K562 (cell line): ENCODE measurements around the gene RXRA. TPM values are rescaled to one million over a fixed set of nuclear protein-coding genes. Genes with fewer than 3 reads are reported as not detected.

Experiments used
- ATAC-seq: fragments of 200-7000 bp; cut with Tn5 transposase; 3 replicates; pipeline ENCODE4 v1.9.1; 2020; ENCODE audit warnings: moderate library complexity
- BruUV-seq: library from RNA; stranded (reverse); fragments of 400-500 nt; replicated peaks from 2 replicates; lab custom pipeline; 2021; lab: Mats Ljungman, UMichigan
- CTCF ChIA-PET: fragments of 300-600 bp; formaldehyde crosslinking; extraction: SDS; loops from one replicate; lab custom pipeline; 2021; ENCODE audit warnings: low intra/inter-chr PET ratio; lab: Yijun Ruan, JAX
- POLR2A ChIA-PET: fragments of 300-600, 350-650 bp; sonication (Branson Sonifier 250); formaldehyde crosslinking; extraction: SDS; loops from one replicate; lab custom pipeline; 2021; ENCODE audit warnings: antibody characterized with exemption, inconsistent platforms; lab: Yijun Ruan, JAX
- DNase-seq, 4 experiments: peaks; one replicate each; pipeline versions ENCODE4 v3.0.0 to v3.0.0-alpha.2; 2011 to 2018; ENCODE audit warnings: low spot score in 3 of 4, mixed read lengths in 3 of 4; ENCODE audit errors: extremely low read depth in 1 of 4
- FAIRE-seq: peaks from 2 replicates; lab custom pipeline; 2011; peaks lifted over from hg19 to GRCh38; lab: Jason Lieb, UNC
- H2AFZ ChIP-seq: 2 replicates; pipeline ENCODE4 v1.6.0; 2011; ENCODE audit warnings: low read depth, low read length, control low read depth, inconsistent platforms
- H3K27ac ChIP-seq: fragments of 200-600 bp; 3 replicates; pipeline ENCODE4 v1.8.0; 2011; ENCODE audit warnings: low read depth, mild to moderate bottlenecking, control low read depth, inconsistent platforms, low read length, moderate library complexity, mixed read lengths; ENCODE audit errors: extremely low read depth
- H3K27me3 ChIP-seq, 2 experiments: fragments of 300-600 bp in 1 of 2; 2 replicates in 1 of 2; 3 replicates in 1 of 2; pipeline versions ENCODE4 v1.6.0 to v1.8.0; 2011; ENCODE audit warnings: inconsistent platforms in 2 of 2, low read length in 2 of 2, mild to moderate bottlenecking in 1 of 2, mixed read lengths in 1 of 2, moderate library complexity in 1 of 2; ENCODE audit not compliant: control insufficient read depth in 2 of 2, insufficient read depth in 2 of 2
- H3K36me3 ChIP-seq: fragments of 300-600 bp; 3 replicates; pipeline ENCODE4 v1.8.0; 2011; ENCODE audit warnings: mild to moderate bottlenecking, low read length, inconsistent platforms; ENCODE audit not compliant: control insufficient read depth, insufficient read depth
- H3K4me1 ChIP-seq, 2 experiments: fragments of 200-600 bp in 1 of 2; replicated peaks in 1 of 2; 2 replicates in 1 of 2; 3 replicates in 1 of 2; pipeline versions ENCODE4 v1.5.1 to v1.8.0; 2011; ENCODE audit warnings: inconsistent platforms in 2 of 2, low read length in 2 of 2, mild to moderate bottlenecking in 1 of 2, mixed read lengths in 1 of 2, moderate library complexity in 1 of 2; ENCODE audit not compliant: control insufficient read depth in 2 of 2, insufficient read depth in 2 of 2
- H3K4me2 ChIP-seq: 2 replicates; pipeline ENCODE4 v1.6.1; 2011; ENCODE audit warnings: low read length, control low read depth, inconsistent platforms, mixed read lengths; ENCODE audit not compliant: insufficient read depth
- H3K4me3 ChIP-seq: fragments of 200-600 bp; sonication (generic), shearing (Covaris generic); 2 replicates; pipeline ENCODE4 v1.5.1; 2016; ENCODE audit warnings: control low read depth, inconsistent platforms
- H3K79me2 ChIP-seq: fragments of 200-600 bp; 3 replicates; pipeline ENCODE4 v1.8.0; 2011; ENCODE audit warnings: low read length, inconsistent platforms; ENCODE audit not compliant: control insufficient read depth, insufficient read depth
- H3K9ac ChIP-seq, 2 experiments: 2 replicates each; pipeline versions ENCODE4 v1.6.0 to v1.6.1; 2011; ENCODE audit warnings: low read depth in 2 of 2, low read length in 2 of 2, control low read depth in 1 of 2, inconsistent platforms in 1 of 2, mild to moderate bottlenecking in 1 of 2, mixed read lengths in 1 of 2; ENCODE audit not compliant: insufficient read depth in 1 of 2
- H3K9me1 ChIP-seq: one replicate; pipeline ENCODE4 v1.6.0; 2011; ENCODE audit warnings: inconsistent platforms, mild to moderate bottlenecking, low read length, moderate library complexity; ENCODE audit not compliant: control insufficient read depth, insufficient read depth
- H3K9me3 ChIP-seq: replicated peaks from 2 replicates; pipeline ENCODE4 v1.5.1; 2011; ENCODE audit warnings: low read depth, low read length, inconsistent platforms; ENCODE audit not compliant: control insufficient read depth, insufficient read depth
- H4K20me1 ChIP-seq: replicated peaks from 2 replicates; pipeline ENCODE4 v1.6.1; 2011; ENCODE audit warnings: low read length, inconsistent platforms, mixed read lengths; ENCODE audit not compliant: control insufficient read depth, insufficient read depth
- CBX2 ChIP-seq: fragments of 200-600 bp; sonication (generic); IDR thresholded peaks from one replicate; pipeline ENCODE4 v1.6.1; 2012; ENCODE audit warnings: mild to moderate bottlenecking, low read length, inconsistent platforms; ENCODE audit not compliant: insufficient read depth, poor library complexity, severe bottlenecking
- CXXC5 ChIP-seq: fragments of 250-450 bp; sonication (Bioruptor Pico); IDR thresholded peaks from 2 replicates; pipeline ENCODE4 v1.8.0; 2022; ENCODE audit warnings: inconsistent platforms, mild to moderate bottlenecking, moderate library complexity
- HMGN3 ChIP-seq: IDR thresholded peaks from 2 replicates; pipeline ENCODE4 v1.6.1; 2011; ENCODE audit warnings: borderline replicate concordance, low read depth, mild to moderate bottlenecking, mixed read lengths, low read length; ENCODE audit not compliant: insufficient read length; ENCODE audit errors: extremely low read depth
- KAT7 ChIP-seq: sonication (generic); formaldehyde crosslinking; IDR thresholded peaks from 2 replicates; pipeline ENCODE4 v1.8.0; 2022; ENCODE audit warnings: missing genetic modification reagents, mild to moderate bottlenecking, borderline replicate concordance
- NCOA2 ChIP-seq, 2 experiments: fragments of 450-650 bp; IDR thresholded peaks; 2 replicates each; pipeline ENCODE4 v1.6.1; 2018; ENCODE audit warnings: mild to moderate bottlenecking in 2 of 2, moderate library complexity in 1 of 2; ENCODE audit not compliant: partially characterized antibody in 2 of 2
- NR2C2 ChIP-seq, 2 experiments: fragments of 200-800 bp in 1 of 2; sonication (Bioruptor generic) in 1 of 2; sonication (generic) in 1 of 2; formaldehyde crosslinking in 1 of 2; IDR thresholded peaks; 2 replicates each; pipeline versions ENCODE4 v1.6.1 to v1.8.0; 2016 to 2022; ENCODE audit warnings: mild to moderate bottlenecking in 1 of 2, missing compliant biosample characterization in 1 of 2, missing genetic modification characterization in 1 of 2, missing genetic modification reagents in 1 of 2
- PHB2 ChIP-seq: fragments of 450-650 bp; IDR thresholded peaks from 2 replicates; pipeline ENCODE4 v1.6.1; 2017; ENCODE audit warnings: low read depth
- POLR3G ChIP-seq: IDR thresholded peaks from 2 replicates; pipeline ENCODE4 v1.6.1; 2011; ENCODE audit not compliant: insufficient read length, insufficient replicate concordance; ENCODE audit errors: extremely low read depth
- PURB ChIP-seq: sonication (generic); formaldehyde crosslinking; IDR thresholded peaks from 2 replicates; pipeline ENCODE4 v1.9.0; 2021; ENCODE audit warnings: low read depth, mild to moderate bottlenecking, missing genetic modification reagents
- TCF7L2 ChIP-seq: fragments of 150-350 bp; IDR thresholded peaks from 2 replicates; pipeline ENCODE4 v1.6.1; 2016; ENCODE audit warnings: low read depth, mild to moderate bottlenecking, low read length, moderate library complexity
- TRIM24 ChIP-seq, 2 experiments: fragments of 450-650 bp; IDR thresholded peaks; 2 replicates each; pipeline ENCODE4 v1.6.1; 2016
- WGBS: fragments of 100-300 bp; shearing (Covaris generic); methylation state at CpG from one replicate; pipeline ENCODE4 v1.1.6; 2016; ENCODE audit warnings: low coverage, mixed read lengths; ENCODE audit not compliant: insufficient coverage; ENCODE audit errors: missing lambda C conversion rate; 5-methylcytosine and 5-hydroxymethylcytosine counted together
- in situ Hi-C: fragments of 300-500 bp; cut with MboI; formaldehyde crosslinking; loops from 4 replicates; pipeline ENCODE4 v1.15.0; 2018; ENCODE audit warnings: inconsistent platforms, mixed read lengths
- intact Hi-C: fragments of 100-400 bp; cut with micrococcal nuclease; formaldehyde crosslinking; loops from 2 replicates; pipeline ENCODE4 v1.14.2; 2022
- polyA plus RNA-seq, 8 experiments: library from polyadenylated mRNA; depleted of rRNA in 4 of 8; stranded (reverse) in 5 of 8; unstranded in 3 of 8; fragments of >200 nt; fragmentation: Nextera tagmentation in 2 of 8; fragmentation: Illumina TruSeq in 1 of 8; extraction: Ambion mirVana in 2 of 8; extraction: Trizol in 1 of 8; gene quantifications; 2 replicates each; pipeline versions ENCODE4 v1.2.1 to v1.2.3, GENCODE V29; 2011 to 2014; ENCODE audit warnings: inconsistent platforms in 1 of 8, missing spikeins in 1 of 8
- total RNA-seq, 7 experiments: library from RNA; depleted of rRNA in 6 of 7; stranded (reverse); fragments of >200 nt in 6 of 7; fragmentation: Illumina TruSeq in 2 of 7; extraction: Trizol in 2 of 7; gene quantifications; 2 replicates each; pipeline versions ENCODE4 v1.2.1 to v1.2.3, GENCODE V29; 2011 to 2021; ENCODE audit warnings: low replicate concordance in 1 of 7
- TF ChIP-seq, protein P1 (sequence below): sonication (generic); formaldehyde crosslinking; IDR thresholded peaks from 2 replicates; pipeline ENCODE4 v1.8.1; 2023; ENCODE audit warnings: mild to moderate bottlenecking, missing genetic modification reagents, moderate library complexity
- TF ChIP-seq, protein P2 (sequence below): fragments of 450-650 bp; IDR thresholded peaks from 2 replicates; pipeline ENCODE4 v1.6.1; 2017; ENCODE audit warnings: antibody characterized with exemption, mild to moderate bottlenecking

The RXRA gene
- total and polyA plus RNA-seq, 9 of the 15 experiments (the other 6 are each of a cell fraction or from before 2014, with no cell fraction given): 0.35 to 23.6 (median 4.6) TPM

DNA sequence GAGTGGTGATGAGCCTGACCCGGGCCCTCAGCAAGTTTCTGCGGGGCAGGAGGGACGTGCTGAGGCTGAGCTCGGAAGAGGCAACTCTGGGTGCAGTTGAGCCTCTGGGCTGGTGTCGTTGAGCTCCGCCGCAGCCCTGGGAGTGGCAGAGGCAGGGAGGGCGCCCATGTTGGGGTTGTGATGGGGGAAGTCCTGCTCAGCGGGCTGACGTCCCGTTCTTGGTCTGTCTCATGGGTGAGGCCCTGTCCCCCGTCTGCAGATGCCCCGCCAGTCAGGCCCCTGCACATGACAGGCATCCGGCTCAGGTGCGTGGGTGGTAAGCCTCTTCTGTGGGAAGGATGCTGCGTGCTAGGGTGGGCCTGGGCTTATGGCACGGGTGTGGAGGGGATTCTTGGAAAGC, 64.3 kb downstream of the RXRA start:
- Histone ChIP-seq H3K27ac (no peak overlapping the region), H3K4me1 (peaks cover 0 to 57% of the 10 kb centered on the region in 2 experiments; a peak in 2 of 5 replicates), H3K27me3 (no peaks in the 10 kb centered on the region), H3K9me1 (no peaks in the 10 kb centered on the region), H3K79me2 (no peaks in the 10 kb centered on the region; the same call in 1 of the 3 replicates), H3K9me3 (no peaks in the 10 kb centered on the region), H3K4me3 (no peak overlapping the region)
- no TSS peak for BruUV-seq
- DNase-seq: no peak
- WGBS: 72% methylated on average over 10 of the region's 17 CpGs
- ChIA-PET POLR2A (no interaction called here), CTCF (no interaction called here)
- TF ChIP-seq CBX2 (no peak), KAT7 (CRISPR knock-in tag) (no peak), NR2C2 (CRISPR knock-in tag; IDR thresholded peaks at IDR 0.05) (no peak), NR2C2 (tag; IDR thresholded peaks at IDR 0.05) (no peak), NCOA2 (IDR thresholded peaks at IDR 0.05; ENCODE audit: partially characterized antibody in 2 of 2) (no peak), PURB (no peak), TRIM24 (IDR thresholded peaks at IDR 0.05) (no peak), TCF7L2 (no peak), POLR3G (no peak), HMGN3 (no peak), PHB2 (no peak), CXXC5 (CRISPR knock-in tag) (no peak)
- TF ChIP-seq, protein P1, sequence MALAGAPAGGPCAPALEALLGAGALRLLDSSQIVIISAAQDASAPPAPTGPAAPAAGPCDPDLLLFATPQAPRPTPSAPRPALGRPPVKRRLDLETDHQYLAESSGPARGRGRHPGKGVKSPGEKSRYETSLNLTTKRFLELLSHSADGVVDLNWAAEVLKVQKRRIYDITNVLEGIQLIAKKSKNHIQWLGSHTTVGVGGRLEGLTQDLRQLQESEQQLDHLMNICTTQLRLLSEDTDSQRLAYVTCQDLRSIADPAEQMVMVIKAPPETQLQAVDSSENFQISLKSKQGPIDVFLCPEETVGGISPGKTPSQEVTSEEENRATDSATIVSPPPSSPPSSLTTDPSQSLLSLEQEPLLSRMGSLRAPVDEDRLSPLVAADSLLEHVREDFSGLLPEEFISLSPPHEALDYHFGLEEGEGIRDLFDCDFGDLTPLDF (CRISPR knock-in tag): no peak
- TF ChIP-seq, protein P2, sequence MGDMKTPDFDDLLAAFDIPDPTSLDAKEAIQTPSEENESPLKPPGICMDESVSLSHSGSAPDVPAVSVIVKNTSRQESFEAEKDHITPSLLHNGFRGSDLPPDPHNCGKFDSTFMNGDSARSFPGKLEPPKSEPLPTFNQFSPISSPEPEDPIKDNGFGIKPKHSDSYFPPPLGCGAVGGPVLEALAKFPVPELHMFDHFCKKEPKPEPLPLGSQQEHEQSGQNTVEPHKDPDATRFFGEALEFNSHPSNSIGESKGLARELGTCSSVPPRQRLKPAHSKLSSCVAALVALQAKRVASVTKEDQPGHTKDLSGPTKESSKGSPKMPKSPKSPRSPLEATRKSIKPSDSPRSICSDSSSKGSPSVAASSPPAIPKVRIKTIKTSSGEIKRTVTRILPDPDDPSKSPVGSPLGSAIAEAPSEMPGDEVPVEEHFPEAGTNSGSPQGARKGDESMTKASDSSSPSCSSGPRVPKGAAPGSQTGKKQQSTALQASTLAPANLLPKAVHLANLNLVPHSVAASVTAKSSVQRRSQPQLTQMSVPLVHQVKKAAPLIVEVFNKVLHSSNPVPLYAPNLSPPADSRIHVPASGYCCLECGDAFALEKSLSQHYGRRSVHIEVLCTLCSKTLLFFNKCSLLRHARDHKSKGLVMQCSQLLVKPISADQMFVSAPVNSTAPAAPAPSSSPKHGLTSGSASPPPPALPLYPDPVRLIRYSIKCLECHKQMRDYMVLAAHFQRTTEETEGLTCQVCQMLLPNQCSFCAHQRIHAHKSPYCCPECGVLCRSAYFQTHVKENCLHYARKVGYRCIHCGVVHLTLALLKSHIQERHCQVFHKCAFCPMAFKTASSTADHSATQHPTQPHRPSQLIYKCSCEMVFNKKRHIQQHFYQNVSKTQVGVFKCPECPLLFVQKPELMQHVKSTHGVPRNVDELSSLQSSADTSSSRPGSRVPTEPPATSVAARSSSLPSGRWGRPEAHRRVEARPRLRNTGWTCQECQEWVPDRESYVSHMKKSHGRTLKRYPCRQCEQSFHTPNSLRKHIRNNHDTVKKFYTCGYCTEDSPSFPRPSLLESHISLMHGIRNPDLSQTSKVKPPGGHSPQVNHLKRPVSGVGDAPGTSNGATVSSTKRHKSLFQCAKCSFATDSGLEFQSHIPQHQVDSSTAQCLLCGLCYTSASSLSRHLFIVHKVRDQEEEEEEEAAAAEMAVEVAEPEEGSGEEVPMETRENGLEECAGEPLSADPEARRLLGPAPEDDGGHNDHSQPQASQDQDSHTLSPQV: no peak
- TF ChIP-seq, all 486 proteins: peak for 0
- intact Hi-C loops (no loop called here), in situ Hi-C loops (no loop called here)
- Histone ChIP-seq H4K20me1 (peaks cover 38% of the 10 kb centered on the region), H2AFZ (no peak overlapping the region), H3K9ac (no peak overlapping the region; a peak in 1 of 4 replicates), H3K4me2 (no peak overlapping the region), H3K36me3 (no peaks in the 10 kb centered on the region)
- ATAC-seq (no peak), FAIRE-seq (no peak)
